GM21723 (cell line): ENCODE data around the gene SLC38A1.

Experiments used
- ATAC-seq: cut with Tn5 transposase; IDR thresholded peaks from one replicate; pipeline ENCODE4 v1.9.1; 2021; ENCODE audit warnings: mild to moderate bottlenecking, moderate library complexity; ENCODE audit not compliant: unreplicated experiment

SLC38A1 gene

DNA sequence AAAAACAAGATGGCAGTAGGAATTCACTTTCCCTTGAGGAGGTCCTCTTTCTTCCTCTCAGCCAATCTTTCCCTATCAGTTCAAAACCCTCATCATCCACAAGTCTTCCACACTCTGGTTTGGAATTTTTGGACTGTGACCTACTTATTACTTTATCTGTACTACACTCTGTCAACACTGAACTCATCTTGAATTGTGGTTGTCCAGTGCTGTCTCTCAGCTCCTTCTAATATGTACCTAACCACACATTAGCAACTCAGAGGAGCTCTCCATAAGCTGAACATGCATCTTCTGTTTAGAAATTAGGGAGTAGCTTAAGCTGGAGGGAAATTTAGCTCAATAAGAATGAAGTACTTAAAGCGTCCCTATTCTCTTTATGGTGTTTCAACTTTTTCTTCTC lies 34.8 kb downstream of the SLC38A1 start:
- ATAC-seq = no peak

DNA sequence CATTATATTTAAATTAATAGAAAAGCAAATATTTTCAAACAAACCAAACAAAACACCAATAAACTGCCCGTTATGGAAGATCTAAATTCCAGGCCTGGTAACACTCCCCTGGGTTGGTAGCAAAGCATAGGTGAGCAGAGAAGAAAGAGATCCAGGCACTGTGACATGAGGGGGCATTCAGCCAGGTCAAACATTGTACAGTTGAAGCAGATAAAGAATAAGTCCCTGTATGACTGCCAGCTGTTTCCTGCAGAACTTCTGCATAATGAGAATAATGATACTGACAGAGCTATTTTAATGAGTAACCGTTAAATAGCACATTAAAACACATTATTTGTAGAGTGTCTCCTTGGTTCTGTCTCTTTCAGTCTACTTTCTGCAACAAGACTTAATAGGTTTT lies 35.4 kb downstream of the SLC38A1 start:
- ATAC-seq = no peak

DNA sequence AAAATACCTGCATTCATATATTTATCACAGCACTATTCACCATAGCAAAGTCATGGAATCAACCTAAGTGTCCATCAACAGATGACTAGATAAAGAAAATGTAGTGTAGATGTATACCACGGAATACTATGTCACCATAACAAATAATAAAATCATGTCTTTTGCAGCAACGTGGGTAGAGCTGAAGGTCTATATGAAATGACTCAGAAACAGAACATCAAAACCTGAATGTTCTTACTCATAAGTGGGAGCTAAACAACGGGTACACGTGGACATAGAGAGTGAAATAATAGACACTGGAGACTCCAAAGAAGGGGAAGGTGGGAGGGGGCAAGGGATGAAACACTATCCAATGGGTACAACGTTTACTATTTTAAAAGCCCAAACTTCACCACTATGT lies 37.9 kb downstream of the SLC38A1 start:
- no peak for ATAC-seq

DNA sequence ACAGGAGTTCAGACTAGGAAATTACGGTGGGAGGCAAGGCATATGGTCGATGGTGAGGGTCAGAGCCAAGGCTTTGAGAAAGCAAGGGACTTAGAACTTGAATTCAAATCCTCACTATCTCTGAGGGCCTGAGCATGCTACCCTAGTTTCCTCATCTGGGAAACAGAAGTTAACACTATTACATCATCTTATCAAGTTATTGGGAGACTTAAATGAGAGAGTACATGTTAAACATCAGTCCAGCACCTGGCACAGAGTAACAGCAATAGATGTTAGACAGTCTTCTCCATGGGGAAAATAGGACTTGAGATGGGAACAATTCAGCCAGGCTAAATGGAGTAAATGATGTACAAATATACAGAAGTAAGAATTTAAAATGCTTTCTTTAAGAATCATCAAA lies 38.5 kb downstream of the SLC38A1 start:
- no peak for ATAC-seq

DNA sequence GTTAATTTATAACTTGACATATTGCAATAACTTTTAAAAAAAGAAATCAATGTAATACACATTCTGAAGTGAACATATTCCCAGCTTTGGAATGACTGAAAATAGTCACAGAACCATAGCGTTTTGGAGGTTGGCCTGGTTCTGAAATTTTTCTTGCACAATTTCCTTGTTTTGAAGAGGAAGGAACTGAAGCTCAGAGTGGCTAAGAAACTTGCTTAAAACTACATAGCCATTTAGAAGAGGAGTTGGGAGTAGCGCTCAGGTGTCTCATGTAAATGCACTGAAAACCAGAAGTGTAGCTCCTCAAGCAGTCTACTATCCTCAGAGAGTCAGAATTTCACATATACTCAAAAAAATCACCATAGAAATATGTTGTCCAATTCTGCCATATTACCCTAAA lies 41.2 kb downstream of the SLC38A1 start:
- no peak for ATAC-seq

DNA sequence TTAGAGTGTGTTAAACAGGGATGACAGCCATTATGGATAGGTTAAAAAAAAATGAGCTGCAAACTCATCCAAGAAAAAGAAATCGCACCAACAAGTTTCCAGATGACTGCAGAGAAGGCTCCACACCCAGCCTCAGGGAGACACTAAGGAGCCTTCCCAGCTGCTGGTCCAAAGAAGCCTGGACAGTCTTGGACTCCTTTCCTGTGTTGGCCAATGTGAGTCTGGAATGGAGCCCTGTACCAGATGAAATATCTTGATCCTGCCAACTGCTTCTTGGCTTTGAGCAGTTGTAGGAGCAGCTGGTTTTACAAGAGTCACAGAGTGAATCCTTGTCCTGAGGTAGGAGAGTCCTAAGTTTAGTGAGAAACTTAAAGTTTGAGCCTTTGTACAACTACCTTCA lies 44.5 kb downstream of the SLC38A1 start:
- ATAC-seq = no peak

DNA sequence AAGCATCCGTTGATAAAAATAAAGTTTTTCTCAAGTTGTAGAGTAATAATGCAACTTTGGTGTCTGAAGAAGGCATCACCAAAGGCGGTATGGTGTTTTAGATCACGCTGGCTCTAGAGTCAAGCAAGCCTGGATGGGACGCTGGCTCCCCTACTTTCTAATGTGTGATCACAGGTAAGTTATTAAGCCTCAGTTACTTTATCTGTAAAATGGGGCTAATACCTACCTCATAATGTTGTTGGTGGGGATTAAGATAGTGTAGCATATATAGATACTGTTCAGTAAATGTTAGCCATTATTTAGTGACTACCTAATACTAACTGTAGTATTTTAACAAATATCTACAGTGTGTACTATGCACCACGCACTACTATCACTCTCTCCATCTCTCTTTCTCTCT lies 45.8 kb downstream of the SLC38A1 start:
- no peak for ATAC-seq

DNA sequence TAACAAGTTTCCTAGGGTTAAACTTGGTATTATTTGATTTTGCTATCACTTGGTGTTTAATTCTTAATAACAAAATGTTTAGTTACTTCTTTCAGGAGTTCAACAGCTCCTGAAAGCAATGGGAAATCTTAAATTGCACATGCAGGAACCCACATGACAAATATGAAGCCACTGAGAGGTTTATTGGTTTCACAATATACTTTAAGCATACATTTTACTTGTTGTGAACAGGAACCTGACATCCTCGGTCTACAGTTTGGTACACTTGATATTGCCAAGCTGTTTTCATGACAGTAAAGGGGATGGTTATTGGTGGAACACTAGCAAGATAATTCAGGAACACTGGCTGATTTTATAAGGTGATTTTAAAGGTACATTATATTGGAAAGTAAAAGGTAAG lies 46.2 kb downstream of the SLC38A1 start:
- no peak for ATAC-seq

DNA sequence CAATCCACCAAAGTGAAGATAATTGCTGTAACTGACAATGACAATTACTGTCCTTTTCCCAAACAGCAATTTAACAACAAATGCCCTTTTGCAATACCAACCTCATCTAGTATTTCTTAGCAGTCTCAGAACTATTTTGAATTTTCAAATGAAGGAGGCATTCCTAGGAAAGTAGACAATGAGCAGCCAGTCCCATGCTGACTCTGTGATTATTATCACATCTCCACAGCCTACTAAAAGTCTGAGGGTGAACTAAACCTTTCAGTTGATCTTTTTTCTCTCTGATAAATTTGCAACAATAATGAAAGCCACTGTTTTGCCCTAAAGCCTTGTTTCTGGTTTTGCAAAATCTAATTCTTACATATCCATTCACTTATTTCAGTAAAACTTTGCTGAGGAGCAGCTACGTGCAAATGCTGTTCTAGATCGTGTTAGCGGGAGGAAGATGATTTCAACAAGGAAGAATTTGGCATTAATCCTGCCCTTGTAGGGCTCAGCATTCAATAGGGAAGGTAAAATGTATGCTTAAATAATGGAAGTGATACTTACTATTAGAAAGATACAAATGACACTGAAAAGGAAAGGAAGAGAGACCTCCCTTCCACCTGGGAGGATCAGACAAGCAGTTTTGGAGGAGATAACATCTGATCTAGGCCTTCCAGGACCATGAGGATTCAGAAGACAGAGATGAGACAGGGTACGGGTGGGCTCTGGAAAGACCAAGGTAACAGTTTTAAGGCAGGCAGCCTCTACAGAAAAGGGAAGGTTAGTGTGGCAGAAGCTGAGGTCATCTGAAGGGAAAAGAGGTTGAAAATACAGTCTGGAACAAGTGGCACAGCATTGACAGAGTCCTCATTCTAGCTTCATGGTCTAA lies 47.4 kb downstream of the SLC38A1 start:
- no peak for ATAC-seq

DNA sequence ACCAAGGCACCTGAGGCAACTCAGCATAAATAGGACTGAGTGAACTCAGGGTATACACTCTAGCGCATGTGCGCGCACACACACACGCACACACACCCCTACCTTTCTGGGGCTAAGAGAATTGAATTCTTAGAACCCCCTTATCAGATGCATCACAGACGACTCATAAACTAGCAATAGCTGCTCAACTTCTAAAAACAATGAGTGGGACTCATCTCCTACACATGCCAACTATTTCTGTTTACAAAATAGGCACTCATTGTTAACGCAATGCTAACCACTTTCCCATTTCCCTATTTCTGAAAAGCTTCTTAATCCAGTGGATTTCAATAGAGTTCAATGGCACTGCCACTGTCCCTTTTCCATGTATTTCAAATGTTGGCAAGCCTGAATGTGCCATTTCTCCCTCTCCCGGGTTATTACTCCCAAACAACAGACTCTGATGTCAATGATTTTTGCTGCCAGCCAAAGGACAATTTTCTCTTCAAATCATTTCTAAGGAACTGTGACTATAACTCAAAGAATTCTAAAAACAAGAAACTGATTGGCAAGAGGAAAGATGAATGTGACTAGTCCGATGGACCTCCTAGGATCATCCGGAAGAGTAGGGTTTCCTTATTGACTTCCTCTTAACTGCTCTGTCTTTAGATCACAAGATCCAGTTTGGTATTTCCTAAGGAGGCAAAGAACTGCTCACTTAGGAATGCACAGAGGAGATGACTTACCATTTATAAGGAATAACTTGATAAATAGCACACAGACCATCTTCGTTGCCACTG lies 48.8 kb downstream of the SLC38A1 start:
- no peak for ATAC-seq

DNA sequence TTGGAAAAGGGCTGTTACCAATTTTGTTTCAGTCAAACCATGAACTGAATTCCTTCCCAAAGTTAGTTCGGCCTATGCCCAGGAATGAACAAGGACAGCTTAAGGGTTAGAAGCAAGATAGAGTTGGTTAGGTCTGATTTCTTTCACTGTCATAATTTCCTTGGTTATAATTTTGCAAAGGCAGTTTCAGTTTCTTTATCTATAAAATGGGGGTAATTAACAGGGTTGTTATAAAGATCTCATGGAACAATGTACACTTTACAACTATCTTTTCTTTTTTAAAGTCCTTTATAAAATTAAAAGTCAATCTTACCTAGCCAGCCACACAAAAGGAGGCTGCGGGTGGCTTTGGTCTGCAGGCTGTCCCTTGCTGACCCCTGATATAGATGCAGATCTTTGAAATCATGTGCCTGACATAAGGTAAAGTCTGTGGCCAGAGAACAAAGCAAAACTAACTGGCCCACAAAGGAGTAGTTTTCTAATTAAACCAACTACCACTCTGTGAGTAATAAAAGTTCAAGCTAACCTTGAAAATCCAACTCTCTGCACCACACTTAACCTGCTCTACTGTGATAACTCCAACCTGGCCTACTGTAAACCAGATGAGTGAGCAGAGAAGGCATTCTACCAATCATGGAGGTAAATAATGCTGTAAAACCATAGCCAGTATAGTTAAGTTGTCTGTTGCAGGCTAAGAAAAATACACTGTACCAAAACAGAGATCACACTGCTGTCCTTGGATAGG lies 49.5 kb downstream of the SLC38A1 start:
- ATAC-seq = no peak

DNA sequence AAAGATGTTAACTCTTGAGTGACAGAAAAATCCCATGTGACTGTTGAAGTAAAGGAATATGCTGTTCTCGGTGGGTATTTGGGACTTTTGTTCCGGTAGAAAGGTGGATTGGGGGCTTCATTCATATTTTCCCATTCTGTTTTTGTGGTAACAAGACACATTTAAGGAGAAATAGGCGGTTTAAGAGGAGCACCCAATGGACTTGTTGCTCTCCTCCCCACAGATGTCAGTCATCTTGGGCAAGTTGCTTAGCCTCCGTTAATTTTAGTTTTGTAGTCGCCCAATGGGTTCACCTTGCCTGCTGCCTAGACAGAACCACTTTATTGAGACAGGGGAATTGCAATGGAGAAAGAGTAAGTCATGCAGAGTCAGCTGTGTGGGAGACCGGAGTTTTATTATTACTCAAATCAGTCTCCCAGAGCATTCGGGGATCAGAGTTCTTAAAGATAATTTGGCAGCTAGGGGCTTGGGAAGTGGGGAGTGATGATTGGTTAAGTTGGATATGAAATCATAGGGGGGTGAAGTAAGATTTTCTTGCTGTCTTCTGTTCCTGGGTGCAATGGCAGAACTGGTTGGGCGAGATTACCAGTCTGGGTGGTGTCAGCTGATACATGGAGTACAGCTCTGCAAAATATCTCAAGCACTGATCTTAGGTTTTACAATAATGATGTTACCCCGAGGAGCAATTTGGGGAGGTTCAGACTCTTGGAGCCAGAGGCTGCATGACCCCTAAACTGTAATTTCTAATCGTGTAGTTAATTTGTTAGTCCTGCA lies 50.3 kb downstream of the SLC38A1 start:
- ATAC-seq = no peak

DNA sequence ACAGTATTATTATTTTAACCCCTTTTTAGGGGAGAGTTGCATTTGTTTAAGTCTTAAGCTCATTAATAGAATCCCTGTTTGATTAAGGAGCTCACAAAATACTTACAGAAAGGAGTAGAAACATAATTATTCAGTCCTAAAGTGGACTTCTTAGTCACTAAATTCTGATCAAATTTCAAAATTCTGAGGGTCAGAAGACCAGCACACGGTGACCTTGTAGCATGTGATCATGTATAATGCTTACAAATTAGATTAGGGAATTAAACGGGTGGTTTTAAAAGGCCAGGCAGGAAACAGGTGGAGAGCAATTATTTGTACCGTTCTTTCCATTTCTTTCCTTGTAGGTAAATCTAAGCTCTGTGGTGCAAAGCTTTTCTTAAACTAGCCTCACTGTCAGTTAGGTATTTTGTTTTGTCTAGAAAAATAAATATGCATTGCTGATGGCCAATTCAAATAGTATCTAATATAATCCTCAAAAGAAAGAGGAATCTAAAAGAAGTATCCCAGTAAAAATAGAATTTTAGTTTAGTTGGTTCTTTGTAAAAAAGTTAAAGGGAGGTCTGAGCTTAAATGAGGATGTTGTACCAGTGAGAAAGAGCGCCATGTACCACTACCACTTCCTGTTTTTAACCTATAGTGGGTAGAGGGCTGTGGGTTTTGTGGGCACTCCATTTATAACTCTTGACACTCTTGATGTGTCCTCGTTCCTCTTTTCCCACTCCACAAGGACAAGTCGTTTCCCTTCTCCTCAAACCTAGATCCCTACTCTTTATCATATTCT lies 51.1 kb downstream of the SLC38A1 start:
- peak; percentile 66 for ATAC-seq

DNA sequence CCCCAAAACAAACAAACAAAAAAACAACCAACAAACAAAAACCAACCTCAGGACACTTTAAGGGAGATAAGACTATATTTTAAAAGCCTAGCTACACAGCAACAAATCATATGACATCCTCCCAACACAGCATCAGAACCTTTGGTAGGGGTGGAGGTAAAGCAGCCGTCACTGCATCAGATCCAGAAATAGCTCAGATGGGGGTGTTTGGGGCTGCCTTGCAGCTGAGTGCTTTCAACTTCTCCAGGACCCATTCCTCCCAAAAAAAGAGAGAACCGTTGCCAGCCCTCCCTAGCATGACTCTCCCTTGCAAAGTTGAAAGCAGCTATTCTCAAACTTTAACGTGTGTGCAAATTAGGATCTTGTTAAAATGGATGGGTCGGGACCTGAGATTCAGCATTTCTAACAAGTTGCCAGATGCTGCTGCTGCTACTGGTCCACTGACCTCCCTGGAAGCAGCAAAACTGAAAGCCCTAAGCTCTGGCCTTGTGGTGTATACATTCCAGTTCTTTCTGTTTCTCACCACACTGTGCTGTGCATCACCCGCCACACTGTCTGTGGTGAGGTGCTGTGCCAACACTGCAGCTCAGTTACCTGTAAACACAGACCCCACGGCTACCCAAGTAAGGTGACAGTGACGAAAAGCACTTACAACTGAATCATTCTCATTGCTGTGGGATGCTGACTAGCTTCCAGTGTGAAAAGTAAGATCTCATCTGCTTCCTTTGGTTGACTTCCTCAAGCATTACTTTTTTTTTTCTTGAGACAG lies 54.0 kb downstream of the SLC38A1 start:
- peak; percentile 53 for ATAC-seq

DNA sequence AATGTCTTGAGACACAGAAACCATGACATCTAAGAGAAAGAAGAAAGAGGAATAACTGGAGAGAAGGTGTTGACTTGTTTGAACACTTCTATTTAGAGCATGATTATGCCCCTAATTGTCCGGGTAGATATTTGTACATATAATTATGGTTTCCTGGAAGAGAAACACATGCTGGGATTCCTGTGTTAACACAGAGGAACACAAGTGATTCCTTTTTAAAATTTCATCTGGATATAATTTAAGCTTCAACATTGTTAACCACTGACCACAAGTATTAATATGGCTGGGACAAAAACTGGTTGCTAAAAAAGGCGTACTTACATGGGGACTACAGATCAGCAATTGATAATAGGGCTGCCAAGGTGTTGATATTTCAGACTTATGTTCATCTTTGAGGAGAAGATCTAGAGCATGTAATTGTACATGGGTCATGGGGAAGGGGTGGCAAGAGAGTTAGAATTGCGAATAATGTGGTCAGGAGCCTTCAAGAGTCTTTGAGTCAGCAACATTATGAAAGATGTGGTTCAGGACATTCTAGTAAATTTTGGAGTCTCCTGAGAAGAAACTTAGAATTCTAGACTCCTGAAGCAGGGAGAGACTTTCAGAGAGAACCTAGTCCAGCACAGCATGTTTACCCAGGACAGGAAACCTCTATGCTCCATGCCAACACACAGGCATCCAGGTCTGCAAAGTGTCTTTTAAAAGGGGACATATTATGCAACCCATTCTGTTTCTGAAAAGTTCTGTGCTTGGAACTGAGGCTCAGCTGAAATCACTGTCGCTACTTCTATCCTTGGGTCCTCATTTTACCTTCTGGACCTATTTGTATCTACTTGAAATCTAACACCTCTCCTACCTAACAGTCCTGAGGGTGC lies 56.5 kb downstream of the SLC38A1 start:
- no peak for ATAC-seq

DNA sequence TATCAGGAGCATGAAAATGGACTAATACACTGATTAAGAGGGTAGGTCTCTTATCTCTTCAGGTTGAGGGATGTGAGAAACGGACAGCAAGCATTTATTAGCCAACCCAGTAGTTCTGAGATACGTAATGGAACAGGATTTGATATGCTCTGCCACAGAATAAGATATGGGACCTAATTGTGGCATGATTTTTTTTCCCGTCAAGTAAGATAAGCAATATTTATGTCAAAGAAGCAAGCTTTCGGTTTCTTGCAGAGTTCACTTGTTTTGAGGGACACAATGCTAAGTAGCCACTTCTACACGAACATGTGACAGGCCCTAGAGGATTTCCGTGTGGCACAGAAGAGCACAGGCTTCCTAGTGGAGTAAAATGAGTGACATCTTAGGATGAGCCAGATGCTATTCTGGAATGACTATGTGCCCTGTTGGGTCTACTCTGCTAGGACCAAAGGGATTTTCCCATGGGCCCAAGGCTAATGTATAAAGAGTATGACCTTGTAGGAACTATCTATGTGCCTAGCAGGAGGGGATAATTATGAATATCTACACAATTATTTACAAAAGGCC lies 57.9 kb downstream of the SLC38A1 start:
- ATAC-seq = no peak

DNA sequence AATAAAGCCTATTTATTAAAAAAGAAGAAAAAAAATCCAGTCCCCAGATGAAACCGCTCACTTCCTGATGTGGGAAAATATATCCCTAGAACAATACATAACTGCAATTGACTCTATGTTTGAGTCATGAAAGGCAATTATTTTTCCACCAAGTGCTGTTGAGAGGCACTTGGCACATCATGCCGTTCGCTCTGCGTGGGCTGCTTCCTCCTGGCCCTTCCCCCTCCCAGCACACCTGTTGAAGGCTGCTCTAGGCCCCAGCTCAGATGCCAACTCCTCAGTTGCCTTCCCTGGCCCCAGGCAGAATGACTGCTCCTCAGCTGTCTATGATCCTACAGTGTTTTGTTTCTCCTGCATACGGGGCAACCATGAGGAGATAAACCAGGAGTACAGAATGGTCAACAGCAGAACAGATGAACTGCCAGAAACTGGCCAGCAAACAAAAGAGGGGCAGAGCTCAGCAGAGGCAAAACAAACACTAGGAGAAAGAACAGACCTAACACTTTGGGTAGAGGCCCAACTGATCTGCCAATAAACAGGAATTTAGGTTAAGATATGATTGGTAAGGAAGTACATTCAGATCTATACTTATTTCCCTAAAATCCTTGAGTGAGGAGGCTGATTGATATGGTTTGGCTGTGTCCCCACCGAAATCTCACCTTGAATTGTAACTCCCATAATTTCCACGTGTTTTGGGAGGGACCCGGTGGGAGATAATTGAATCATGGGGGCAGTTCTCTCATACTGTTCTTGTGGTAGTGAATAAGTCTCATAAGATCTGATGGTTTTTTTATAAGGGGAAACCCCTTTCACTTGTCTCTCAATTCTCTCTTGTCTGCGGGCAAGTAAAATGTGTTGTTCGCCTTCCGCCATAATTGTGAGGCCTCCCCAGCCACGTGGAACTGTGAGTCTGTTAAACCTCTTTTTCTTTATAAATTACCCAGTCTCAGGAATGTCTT lies 58.6 kb downstream of the SLC38A1 start:
- peak; percentile 67 for ATAC-seq
